Measurements from ENCODE around the gene KRI1.
"Not testable (repeated sequence)": the region's sequence is repeated elsewhere in the genome, so short reads cannot be mapped to it uniquely, and the experiment has no call there.

KRI1 gene

DNA sequence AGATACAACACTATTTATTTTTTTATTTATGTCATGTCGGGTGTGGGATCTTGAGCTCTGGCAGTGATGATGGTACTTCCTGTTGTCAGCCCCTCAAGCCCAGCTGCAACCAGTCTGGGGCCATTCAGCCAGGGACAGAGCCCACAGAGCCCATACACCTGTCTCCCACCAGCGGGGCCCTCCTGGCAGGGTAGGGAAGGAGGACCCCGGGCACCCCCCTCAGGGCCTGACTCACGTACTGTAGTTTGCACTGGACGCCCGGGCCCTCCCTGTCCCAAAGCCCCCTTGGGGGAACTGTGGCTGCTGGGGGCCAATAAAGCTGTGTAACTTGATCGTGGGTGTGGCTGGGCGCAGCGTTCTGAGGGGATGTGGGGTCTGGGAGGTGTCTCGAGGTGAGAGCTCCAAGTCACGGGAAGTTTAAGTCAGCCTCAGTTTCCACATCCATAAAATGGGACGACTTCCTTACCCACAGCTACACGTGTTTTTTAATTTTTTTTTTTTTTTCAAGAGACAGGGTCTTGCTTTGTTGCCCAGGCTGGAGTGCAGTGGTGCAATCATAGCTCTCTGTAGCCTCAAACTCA is 12.6 kb downstream of the KRI1 start:
- CTCF ChIA-PET, result interaction anchor here (0.6 to 3.7 kb wide), 9 partner anchors 8 to 93 kb away, joined by 3 to 21 read pairs (median 3); no protein-coding TSS in a partner anchor
- no peak overlapping the region for H3K4me3 ChIP-seq (ENCODE audit: low read depth, low read length)
- no peak for TF ChIP-seq CTCF (IDR thresholded peaks at IDR 0.05; ENCODE audit: insufficient read depth, low read length, missing control alignments)
- POLR2A ChIA-PET, result no interaction called here
- no peak for DNase-seq (ENCODE audit: low read depth, low spot score)

GRCh38 chr19:10552510-10553053 is 13.2 kb downstream of the KRI1 start:
- TF ChIP-seq CTCF (IDR thresholded peaks at IDR 0.05; ENCODE audit: insufficient read depth, low read length, missing control alignments), result no peak
- H3K4me3 ChIP-seq (ENCODE audit: low read depth, low read length), result no peak overlapping the region
- DNase-seq (ENCODE audit: low read depth, low spot score), result no peak
- POLR2A ChIA-PET, result no interaction called here
- CTCF ChIA-PET, result interaction anchor here (0.6 to 3.7 kb wide), 13 partner anchors 9 to 148 kb away, joined by 3 to 21 read pairs (median 4); no protein-coding TSS in a partner anchor

- POLR2A ChIA-PET, result interaction anchor here (0.6 kb wide), 1 partner anchor 17 kb away, joined by 5 read pairs; no protein-coding TSS in a partner anchor
- TF ChIP-seq CTCF (IDR thresholded peaks at IDR 0.05; ENCODE audit: insufficient read depth, low read length, missing control alignments), result no peak
- CTCF ChIA-PET, result interaction anchor here (0.6 to 3.7 kb wide), 10 partner anchors 9 to 147 kb away, joined by 3 to 21 read pairs (median 4); no protein-coding TSS in a partner anchor
- no peak for DNase-seq (ENCODE audit: low read depth, low spot score)
- no peak overlapping the region for H3K4me3 ChIP-seq (ENCODE audit: low read depth, low read length)
Measured at GRCh38 chr19:10551698-10552301, 14.0 kb downstream of the KRI1 start.

DNA sequence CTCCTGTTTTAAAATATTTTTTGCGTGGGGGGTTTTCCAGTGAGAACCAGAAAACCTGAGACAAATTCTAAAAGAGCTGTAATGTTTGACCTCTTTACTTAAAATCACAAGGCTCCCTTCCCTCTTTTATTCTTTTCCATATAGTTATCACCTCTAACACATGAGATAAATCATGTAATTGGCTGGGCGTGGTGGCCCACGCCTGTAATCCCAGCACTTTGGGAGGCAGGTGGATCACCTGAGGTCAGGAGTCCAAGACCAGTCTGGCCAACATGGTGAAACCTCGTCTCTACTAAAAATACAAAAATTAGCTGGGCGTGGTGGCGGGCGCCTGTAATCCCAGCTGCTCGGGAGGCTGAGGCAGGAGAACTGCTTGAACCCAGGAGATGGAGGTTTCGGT is 14.8 kb downstream of the KRI1 start:
- DNase-seq (ENCODE audit: low read depth, low spot score); H3K4me3 ChIP-seq (ENCODE audit: low read depth, low read length): not testable (repeated sequence)
- CTCF ChIA-PET, result interaction anchor here (1.0 to 3.7 kb wide), 5 partner anchors 11 to 67 kb away, joined by 3 to 21 read pairs (median 3); no protein-coding TSS in a partner anchor
- POLR2A ChIA-PET, result interaction anchor here (0.6 kb wide), 1 partner anchor 16 kb away, joined by 5 read pairs; no protein-coding TSS in a partner anchor

GRCh38 chr19:10550336-10550735 is 15.5 kb downstream of the KRI1 start:
- no peak for DNase-seq (ENCODE audit: low read depth, low spot score)
- CTCF ChIA-PET, result interaction anchor here (1.2 to 3.7 kb wide), 3 partner anchors 11 to 66 kb away, joined by 3 to 21 read pairs (median 14); no protein-coding TSS in a partner anchor
- H3K4me3 ChIP-seq (ENCODE audit: low read depth, low read length), result no peak overlapping the region
- POLR2A ChIA-PET, result no interaction called here
- no peak for TF ChIP-seq CTCF (IDR thresholded peaks at IDR 0.05; ENCODE audit: insufficient read depth, low read length, missing control alignments)

GRCh38 chr19:10549733-10550132 is 16.1 kb downstream of the KRI1 start:
- no peak overlapping the region for H3K4me3 ChIP-seq (ENCODE audit: low read depth, low read length)
- DNase-seq (ENCODE audit: low read depth, low spot score), result no peak
- TF ChIP-seq CTCF (IDR thresholded peaks at IDR 0.05; ENCODE audit: insufficient read depth, low read length, missing control alignments), result no peak
- POLR2A ChIA-PET, result no interaction called here
- CTCF ChIA-PET, result interaction anchor here (3.7 kb wide), 1 partner anchor 12 kb away, joined by 14 read pairs; no protein-coding TSS in a partner anchor

Measured in AG04449 (cell line).